GM21528 (cell line): ENCODE results near the gene GNG7.
"Not testable (repeated sequence)": the region's sequence is repeated elsewhere in the genome, so short reads cannot be mapped to it uniquely, and the experiment has no call there.

ENCODE experiments used
- ATAC-seq: cut with Tn5 transposase; IDR thresholded peaks from one replicate; pipeline ENCODE4 v1.9.1; 2021; ENCODE audit warnings: mild to moderate bottlenecking, moderate library complexity; ENCODE audit not compliant: unreplicated experiment, low FRiP score

Gene GNG7

GRCh38 chr19:2679439-2679838, 23.1 kb downstream of the GNG7 start:
- no peak for ATAC-seq

GRCh38 chr19:2678948-2679347, 23.5 kb downstream of the GNG7 start:
- ATAC-seq, result not testable (repeated sequence)

- ATAC-seq, result peak; percentile 41
Measured at GRCh38 chr19:2678044-2678671, 24.3 kb downstream of the GNG7 start.

GRCh38 chr19:2676823-2677222, 25.7 kb downstream of the GNG7 start:
- no peak for ATAC-seq

- ATAC-seq, result no peak
Measured at GRCh38 chr19:2675892-2676291, 26.6 kb downstream of the GNG7 start.

GRCh38 chr19:2670217-2670616, 32.3 kb downstream of the GNG7 start:
- ATAC-seq, result no peak

- ATAC-seq, result no peak
Measured at GRCh38 chr19:2668175-2668763, 34.2 kb downstream of the GNG7 start.

GRCh38 chr19:2667349-2667748, 35.1 kb downstream of the GNG7 start:
- ATAC-seq, result not testable (repeated sequence)

GRCh38 chr19:2666344-2666994, 36.0 kb downstream of the GNG7 start:
- ATAC-seq, result no peak

GRCh38 chr19:2665103-2665502, 37.4 kb downstream of the GNG7 start:
- ATAC-seq, result no peak

GRCh38 chr19:2663920-2664571, 38.4 kb downstream of the GNG7 start:
- no peak for ATAC-seq

GRCh38 chr19:2661615-2662014, 40.9 kb downstream of the GNG7 start:
- ATAC-seq, result no peak

GRCh38 chr19:2659856-2660432, 42.5 kb downstream of the GNG7 start:
- ATAC-seq, result no peak

GRCh38 chr19:2656533-2656932, 46.0 kb downstream of the GNG7 start:
- ATAC-seq, result no peak

GRCh38 chr19:2653710-2654707, 48.5 kb downstream of the GNG7 start:
- no peak for ATAC-seq

GRCh38 chr19:2653218-2653617, 49.3 kb downstream of the GNG7 start:
- ATAC-seq, result no peak

- no peak for ATAC-seq
Measured at GRCh38 chr19:2652504-2653099, 49.9 kb downstream of the GNG7 start.

GRCh38 chr19:2651002-2651733, 51.3 kb downstream of the GNG7 start:
- ATAC-seq, result not testable (repeated sequence)

- ATAC-seq, result no peak
Measured at GRCh38 chr19:2650515-2650914, 52.0 kb downstream of the GNG7 start.
